Activated gamma-delta T cell treated with Interleukin-2 at 50 U/mL for 16 hours (primary cell): ENCODE measurements around the gene MED4.

Experiments
- DNase-seq: peaks from one replicate; pipeline ENCODE4 v3.0.0-alpha.2; 2020

MED4 gene, protein sequence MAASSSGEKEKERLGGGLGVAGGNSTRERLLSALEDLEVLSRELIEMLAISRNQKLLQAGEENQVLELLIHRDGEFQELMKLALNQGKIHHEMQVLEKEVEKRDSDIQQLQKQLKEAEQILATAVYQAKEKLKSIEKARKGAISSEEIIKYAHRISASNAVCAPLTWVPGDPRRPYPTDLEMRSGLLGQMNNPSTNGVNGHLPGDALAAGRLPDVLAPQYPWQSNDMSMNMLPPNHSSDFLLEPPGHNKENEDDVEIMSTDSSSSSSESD

DNA sequence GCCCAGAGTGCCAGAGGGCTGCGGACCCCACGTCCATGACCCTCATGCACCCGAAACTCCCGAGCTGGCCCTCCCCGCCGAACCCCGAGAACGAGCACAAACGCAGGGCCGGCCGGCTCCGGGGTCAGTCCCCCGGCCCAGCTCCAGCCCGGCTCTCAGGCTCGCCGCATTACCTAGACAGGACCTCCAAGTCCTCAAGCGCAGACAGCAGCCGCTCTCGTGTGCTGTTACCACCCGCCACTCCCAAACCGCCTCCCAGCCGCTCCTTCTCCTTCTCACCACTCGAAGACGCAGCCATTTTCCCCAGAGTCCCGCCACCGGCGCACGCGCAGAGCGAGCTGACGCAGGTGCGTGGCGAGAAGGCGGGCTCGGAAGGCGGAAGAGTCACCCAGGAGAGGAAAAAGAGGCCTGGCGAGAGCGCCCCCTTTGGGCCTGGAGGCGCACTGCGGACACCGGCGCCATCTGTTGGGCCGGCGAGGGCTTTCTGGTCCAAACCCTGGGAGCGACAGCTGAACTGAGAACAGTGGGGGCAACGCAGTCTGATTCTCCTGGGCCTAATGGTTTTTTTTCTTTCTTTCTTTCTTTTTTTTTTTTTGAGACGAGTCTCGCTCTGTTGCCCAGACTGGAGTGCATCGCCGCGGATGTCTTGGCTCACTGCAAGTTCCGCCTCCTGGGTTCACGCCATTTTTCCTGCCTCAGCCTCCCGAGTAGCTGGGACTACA, at the start of gene MED4:
Gene MED4, minus strand, starts transcription at position 324 of the 722 bp plus-strand sequence. Its CDS starts 26 bp downstream, at position 298.
- peak; percentile 97 for DNase-seq

DNA sequence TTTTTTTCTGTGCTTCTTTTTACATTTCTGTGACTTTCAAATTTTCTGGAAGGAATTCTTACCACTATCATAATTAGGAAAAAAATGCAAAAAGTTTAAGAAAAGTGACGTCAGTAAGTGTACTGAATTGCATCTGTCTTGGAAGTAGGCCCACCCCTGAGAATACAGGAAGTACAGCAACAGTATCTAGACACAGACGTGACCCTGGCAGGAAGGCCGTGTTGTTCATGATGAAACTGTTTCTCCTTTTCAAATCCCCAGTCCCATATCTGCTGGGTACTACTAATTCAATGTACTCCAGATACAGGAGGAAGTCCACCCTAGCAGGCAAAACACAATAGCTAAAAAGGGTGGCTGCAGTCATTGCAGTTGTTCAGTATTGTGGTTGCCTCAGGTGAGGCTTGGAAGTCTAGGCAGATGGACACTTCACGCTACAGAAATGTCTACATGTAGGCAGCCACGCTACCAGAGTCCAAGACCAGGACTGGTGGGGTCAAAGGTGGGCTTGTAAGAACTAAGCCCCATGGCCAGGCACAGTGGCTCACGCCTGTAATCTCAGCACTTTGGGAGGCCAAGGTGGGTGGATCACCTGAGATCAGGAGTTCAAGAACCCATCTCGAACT, 49.6 kb upstream of the MED4 start:
- no peak for DNase-seq

DNA sequence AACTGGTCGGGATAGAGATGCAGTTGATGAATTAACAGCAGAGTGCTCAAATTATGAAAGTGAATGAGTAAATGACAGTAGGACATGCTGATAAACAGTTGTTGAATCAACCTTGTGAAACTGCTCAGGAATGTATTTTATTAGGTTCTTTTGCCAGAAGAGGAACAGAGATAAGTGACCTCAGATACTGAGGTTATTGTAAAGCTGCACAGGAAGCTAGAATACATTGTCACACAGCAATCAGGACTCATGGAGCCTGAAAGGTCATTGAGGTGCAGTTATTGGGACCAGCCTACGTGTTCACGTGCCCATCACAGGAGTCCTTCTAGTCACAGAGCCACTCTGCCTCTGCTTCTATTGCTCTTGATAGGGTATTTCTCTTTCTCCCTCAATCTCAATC, 47.5 kb upstream of the MED4 start:
- no peak for DNase-seq

DNA sequence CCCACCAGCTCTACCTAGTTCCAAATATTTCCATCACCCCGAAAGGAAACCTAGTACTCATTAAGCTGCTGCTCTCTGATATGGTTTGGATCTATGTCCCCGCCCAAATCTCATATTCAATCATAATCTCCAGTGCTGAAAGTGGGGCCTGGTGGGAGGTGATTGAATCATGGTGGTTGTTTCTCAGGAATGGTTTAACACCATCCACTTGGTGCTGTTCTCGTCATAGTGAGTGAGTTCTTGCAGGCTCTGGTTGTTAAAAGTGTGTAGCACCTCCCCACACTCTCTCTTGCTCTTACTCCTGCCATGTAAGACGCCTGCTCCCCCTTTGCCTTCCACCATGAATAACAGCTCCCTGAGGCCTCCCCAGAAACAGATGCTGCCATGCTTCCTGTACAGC, 43.4 kb upstream of the MED4 start:
- DNase-seq, result no peak

DNA sequence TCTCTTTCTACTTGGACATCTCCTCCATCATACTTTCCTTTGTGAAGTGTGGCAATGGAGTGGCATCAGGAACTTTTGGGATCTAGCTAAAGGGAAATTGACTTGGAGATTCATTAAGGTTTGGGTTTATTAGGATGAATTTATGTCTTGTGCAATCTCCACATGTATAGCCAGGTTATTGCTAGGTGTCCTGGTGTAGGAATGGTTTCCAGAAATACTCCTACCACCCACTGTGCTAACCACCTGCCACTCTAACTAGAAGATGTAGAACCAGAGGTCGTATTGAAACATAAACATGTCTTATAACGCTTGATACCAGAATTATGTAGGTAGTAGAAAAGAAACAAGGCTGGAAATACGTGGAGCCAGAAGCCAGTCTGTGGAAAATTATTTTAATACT, 38.1 kb upstream of the MED4 start:
- no peak for DNase-seq

DNA sequence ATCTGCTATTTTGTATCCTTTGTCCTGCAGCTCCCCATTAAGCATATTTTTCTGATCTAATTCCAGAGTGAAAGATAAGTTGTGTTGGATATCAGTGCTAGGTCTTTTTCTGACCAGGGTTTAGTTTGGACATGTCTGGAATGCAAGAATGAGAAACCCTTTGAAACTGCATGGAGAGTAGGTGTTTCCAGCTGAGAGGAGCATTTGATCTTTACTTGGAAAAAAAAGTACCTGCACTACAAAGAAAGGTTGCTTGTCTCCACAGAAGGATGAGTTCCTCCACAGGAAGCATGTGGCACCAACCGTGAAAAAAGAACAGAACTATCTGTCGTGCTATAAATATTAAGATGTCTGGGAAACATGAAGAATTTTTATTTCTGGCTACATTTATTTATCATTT, 36.6 kb upstream of the MED4 start:
- no peak for DNase-seq

DNA sequence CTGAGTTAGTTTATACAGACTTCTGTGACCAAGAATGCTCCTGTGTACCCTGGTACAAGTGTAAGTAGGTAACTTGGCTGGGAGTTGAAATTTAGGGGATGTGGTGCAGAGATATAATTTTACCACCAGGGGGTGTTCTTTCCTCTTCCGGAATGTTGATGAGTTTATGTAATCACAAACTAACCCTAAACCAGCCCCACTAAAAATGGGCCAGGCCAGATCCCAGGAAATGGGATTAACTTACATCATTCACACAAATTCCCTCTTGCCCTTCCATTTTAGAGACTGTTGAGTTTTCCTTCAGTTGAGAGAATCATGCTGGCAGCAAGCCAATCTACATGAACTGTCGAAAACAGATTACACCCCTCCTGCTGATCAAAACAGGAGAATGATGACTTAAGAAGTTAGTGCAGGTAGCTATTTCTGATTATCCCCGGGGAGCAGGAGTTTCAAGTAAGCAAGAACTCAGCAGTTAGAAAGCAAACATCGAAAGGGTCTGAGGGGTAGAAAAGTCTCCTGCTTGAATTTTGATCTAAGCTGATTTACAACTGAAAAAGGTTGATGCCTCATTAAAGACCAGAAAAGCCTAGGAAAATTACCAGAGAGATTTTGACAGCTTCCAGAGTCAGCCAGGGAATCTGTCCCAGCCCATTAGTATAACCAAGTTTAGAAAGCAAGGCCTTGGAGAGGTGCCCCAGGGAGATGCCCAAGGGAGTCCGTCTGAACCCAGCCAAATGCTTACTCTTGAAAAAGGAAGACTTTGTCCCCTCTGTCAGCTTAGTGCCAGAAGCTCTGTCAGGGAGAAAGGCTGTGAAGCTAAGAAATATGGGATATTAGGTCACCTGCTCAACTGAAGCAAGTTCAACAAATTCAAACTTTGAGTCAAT, 32.3 kb upstream of the MED4 start:
- DNase-seq, result peak; percentile 34

DNA sequence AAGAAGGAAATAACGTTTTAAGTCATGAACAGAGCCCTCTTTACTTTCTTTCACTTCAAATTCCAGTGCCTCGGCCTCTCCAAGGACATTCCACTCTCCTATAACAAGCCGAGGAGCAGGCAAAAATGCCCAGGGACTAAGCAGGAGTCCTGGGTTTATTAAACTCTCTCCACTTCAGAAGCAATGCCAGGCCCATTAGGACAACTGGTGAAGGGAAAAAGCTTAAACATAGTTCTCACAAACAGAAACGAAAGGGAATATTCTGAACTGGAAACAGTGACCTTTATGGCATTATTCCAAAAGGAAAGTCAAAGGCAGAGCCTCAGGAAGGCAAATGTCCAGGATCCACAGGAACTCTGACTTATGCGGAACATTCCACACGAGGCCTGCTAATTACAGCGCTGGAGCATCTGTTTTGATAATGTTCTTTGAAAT, 30.9 kb upstream of the MED4 start:
- no peak for DNase-seq

DNA sequence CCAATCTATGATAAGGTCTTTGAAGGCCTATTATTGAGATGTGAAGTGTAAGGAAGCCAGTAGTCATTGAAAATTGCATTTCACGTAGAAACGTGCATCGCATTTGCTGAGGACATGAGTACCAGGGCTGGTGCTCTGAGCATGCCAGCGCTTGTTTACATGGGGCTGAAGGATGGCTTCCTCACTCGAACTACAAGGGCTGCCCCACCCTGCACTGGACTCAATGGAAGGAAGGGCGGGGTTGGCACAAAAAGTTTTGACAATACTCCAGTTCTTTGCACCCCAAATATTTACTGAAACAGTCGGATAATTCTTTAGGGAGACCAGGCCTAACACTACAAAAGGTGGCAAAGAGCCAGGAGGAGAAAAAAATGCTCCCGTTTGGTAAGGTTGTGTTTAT, 28.9 kb upstream of the MED4 start:
- no peak for DNase-seq

DNA sequence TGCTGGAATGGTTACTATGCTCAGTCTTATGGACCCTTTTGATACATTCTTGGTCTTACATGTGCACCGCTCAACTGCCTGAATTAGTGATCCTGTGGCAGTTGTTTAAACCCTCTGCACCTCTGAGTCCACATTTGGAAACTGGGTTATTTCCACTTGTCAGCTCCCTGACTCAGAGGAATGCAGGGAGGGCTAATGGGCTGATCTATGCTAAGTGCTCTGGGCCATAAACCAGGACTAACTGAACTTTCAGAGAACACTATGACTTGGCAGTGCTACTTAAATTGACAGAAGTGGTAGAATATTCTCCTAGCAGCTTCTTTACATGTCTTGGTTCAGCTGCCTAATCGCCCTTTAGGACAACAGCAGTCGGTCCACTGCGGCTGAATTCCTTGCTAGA, 26.8 kb upstream of the MED4 start:
- no peak for DNase-seq

DNA sequence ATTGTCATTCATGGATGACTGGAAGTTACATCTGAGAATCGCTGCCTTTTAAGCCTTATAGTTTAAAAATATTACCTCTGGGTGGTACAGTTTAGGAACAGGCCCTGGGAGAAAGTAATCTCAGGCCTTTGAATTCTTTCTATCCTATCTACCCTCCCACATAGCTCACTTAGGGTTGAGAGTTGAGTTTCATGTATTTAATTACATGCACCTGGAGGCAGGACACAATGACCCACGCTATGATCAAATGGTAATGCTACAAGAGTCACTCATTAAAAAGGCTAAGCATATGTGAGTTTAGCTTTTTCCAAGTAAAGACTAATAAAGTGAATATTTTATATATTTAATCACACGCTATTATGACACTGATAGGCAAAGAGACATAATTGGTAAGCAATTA, 25.3 kb upstream of the MED4 start:
- no peak for DNase-seq

DNA sequence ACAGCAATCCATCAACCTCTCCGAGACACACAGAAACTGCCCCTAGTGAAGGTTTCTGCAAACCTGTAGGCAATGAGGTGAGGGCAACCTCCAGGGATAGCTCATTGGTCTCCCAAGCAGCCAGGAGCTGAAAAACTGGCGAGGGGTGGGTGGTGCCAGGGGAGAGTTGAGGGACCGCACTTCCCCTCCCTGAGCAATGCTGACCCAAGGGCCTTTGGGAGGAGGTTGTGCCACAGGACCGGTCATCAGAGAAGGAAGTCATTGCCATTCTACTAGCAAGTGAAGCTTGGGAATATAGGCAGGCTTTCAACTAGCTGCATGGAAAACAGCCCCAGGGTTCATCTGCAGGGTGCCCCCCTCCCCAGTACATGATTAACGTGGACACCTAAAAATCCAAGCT, 23.1 kb upstream of the MED4 start:
- DNase-seq, result no peak

DNA sequence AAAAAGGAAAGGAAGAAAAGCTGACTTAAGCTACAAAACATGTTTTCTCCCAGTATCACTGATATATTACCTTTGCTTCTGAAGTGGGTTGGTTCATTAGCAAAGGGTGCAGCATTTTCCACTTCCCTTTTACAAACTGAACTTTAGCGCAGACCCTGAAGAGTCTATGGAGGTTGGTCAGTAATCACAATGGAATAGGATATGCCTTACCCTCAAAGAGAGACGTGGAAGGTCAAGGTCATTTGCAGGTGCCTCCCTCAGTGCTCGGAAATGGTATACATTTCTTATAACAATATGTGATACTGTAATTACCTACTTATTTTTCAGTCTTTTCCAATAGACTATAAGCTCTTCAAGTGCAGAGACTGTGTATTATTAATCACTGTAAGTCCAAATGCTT, 21.9 kb upstream of the MED4 start:
- DNase-seq, result no peak

DNA sequence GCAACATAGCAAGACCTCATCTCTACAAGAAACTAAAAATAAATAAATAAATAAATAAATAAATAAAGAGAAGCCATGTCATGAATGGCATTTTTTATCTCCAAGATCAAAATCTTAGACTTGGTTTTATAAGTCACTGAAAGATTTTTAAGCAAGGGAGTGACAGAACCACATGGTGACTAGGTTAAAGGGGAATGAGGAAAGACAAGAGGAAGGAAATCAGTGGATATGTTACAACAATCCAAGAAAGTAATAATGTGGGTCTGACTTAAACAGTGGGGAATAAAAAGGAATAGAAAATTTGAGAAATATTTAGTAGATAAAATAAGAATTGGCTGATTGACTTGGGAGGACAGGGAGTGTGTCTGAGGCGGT, 18.8 kb upstream of the MED4 start:
- DNase-seq, result no peak

DNA sequence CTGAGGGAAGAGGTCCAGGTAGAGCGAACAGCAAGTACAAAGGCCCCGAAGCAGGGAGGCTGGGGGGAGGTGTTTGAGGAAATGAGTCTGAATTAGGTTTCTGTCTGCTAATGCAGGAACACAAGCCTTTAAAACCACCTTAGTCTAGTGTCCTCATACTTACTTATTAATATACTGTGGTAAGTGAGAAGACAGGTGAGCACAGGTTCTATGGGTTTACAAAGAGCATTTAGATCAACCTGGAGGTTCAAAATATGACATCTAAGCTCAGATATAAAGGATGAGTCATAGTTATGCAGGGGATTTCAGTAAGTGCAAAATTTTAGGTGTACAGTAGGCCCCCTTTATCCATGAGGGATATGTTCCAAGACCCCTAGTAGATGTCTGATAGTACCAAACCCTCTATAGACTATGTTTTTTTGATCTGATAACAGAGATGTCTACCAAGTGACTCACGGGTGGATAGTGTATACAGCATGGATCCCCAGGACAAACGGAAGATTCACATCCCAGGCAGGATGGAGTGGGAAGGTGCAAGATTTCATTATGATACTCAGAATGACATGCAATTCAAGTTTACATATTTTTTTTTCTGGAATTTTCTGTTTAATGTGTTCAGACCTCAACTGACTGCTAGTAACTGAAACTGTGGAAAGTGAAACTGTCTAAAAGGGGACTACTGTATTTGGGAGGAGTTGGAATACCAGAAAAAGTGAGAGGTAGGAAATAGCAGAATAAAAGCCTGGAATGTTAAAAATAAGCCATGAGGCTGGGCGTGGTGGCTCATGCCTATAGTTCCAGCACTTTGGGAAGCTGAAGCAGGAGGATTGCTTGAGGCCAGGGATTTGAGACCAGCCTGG, 18.2 kb upstream of the MED4 start:
- no peak for DNase-seq

DNA sequence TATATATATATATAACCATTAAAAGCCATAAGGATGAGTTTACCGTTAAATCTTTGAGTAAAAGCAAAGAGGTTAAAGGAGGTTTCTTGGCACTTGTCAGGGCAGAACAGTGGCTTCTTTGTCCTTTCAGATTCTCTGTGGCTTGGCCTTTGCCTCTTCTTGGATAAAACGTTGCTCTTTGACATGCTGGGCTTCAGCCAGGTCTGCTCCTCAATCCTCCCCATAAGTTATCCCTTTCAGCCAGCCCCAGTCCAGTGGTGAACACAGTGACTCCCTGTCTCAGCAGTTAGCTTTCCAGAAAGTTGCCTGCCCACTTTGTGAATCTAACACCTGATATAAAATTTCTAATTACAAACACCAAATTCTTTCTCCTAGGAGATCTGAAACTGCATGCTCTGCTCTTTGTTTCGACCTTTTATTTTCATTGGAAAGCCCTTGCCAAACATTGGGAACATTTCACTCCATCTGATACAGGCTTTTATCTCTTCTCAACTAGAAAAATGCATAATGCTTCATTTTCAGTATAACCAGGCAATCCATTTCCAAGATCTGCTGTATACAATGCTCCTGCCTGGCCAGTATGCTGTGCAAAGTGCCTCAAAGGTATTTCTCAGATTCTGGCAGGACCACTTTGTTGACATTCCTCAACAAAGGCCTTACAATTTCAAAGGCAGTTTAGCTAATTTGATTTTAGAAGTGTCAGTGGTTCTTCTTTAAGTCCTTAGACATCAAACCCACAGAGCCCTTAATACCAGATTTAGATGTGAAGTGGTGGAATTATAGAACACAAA, 16.2 kb upstream of the MED4 start:
- no peak for DNase-seq

DNA sequence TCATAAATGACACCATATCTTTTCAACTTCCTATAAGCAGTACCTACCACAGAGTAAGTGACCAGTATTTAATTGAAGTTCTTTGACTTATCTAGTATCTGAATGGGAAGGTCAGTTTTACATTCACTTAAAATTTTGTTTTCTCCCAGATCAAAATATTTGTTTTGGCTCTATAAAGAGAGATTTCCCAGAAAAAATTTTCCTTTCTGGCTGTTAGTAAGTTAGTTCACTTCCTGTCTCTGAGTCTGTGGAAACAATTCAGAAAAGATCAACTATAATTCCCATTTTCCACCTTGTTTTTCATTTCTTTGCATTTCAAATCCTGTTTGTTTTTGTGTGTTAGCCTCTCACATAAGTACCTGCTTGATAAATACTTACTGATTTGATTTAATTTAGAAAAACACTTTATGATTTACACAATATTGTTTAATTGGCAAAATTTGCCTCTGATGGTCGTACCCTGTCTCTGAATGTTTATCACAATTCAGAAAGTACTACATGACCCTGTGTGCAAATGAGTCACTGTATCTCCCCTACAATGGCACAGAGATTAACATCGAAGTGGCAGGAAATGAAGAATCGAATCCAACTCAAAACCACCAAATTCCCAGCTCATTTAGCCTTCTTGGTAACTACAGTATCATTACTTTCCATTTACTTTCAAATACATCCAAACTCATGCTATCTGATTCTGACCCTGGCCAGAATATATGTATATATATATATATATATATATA, 15.4 kb upstream of the MED4 start:
- DNase-seq, result no peak

DNA sequence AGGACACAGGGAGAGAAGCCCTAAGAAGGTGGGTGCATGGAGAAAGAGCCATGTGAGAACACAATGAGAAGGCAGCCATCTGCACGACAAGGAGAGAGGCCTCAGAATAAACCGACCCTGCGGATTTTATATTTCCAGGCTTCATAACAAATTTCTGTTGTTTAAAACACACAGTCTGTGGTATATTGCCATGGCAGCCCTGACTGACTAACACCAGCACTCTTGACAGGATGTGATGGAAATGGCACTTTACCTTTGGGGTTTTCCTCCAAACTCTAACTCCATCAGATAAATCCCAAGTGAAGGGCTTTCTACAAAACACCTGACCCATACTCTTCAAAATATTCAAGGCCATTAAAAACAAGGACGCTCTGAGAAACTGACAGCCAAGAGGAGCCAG, 13.2 kb upstream of the MED4 start:
- DNase-seq, result no peak

DNA sequence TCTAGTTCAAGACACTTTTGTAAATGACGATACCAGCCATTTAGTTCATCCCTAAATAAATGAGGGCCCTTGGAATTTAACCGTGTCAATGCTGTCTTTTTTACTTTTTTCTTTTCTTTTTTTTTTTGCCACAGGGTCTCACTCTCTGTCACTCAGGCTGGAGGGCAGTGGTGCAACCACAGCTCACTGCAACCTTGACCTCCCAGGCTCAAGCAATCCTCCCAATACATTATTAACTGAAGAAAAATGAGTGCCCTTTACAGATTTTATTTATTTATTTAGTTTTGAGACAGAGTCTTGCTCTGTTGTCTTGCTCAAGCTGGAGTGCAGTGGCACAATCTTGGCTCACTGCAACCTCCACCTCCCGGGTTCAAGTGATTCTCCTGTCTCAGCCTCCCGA, 2.9 kb upstream of the MED4 start:
- no peak for DNase-seq

DNA sequence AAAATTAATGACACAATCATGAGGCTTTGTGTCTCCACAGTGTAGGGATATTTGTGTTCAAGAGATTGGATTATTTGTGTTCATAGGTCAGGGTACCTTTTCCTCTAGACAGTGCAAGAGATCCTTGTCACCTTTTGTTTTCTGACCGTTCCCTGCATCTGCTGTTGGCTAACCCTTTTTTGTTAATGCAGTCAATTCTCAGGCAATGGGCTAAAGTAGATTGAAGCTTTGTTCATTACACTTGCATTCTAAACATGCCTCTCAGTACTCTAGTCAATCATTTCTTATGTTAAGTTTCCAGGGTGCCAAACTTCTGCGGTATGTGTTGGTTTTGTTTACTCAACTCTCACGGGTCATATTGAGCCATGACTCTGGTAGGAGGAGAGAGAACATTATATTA, 1.8 kb upstream of the MED4 start:
- no peak for DNase-seq

DNA sequence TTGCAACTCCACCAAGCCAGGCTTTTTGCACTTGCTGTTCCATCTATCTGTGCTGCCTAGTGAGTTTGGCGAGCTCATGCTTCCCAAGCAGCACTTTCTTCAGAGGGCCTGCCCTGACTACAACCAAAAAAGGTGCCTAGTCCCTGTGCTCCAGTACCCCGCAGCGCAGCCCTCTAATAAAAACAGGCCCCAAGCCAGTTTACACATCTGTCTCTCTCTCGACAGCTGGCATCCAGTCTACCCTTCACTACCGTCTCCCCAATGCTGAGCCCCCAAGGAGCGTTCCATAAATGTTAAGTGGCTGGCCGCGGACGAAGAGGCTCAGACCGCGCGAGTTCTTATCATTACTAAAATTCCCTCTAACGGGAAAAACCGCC, 512 bp downstream of the MED4 start:
- no peak for DNase-seq
